SU-DHL-6 (cell line): ENCODE data around the gene ATP1A4.

Experiments used
- H2AFZ ChIP-seq: fragments of 200-600 bp; sonication (generic); 2 replicates; pipeline ENCODE4 v1.6.1; 2014; ENCODE audit warnings: low read depth, mild to moderate bottlenecking, moderate library complexity, mixed read lengths, antibody characterized with exemption, low read length; ENCODE audit not compliant: severe bottlenecking
- H3F3A ChIP-seq: fragments of 200-600 bp; shearing (Covaris generic); 2 replicates; pipeline ENCODE4 v1.6.0; 2016; ENCODE audit warnings: antibody characterized with exemption, mild to moderate bottlenecking; ENCODE audit not compliant: insufficient read depth
- H3K27ac ChIP-seq: fragments of 200-600 bp; sonication (generic); 2 replicates; pipeline ENCODE4 v1.5.1; 2016; ENCODE audit warnings: low read depth, mild to moderate bottlenecking, low read length, moderate library complexity, mixed read lengths
- H3K27me3 ChIP-seq: fragments of 200-600 bp; sonication (generic), shearing (Covaris generic); 2 replicates; pipeline ENCODE4 v1.6.0; 2014; ENCODE audit warnings: mild to moderate bottlenecking, low read length
- H3K36me3 ChIP-seq: fragments of 200-600 bp; sonication (generic); 2 replicates; pipeline ENCODE4 v1.6.1; 2014; ENCODE audit warnings: mild to moderate bottlenecking, low read length, mixed read lengths
- H3K4me2 ChIP-seq: fragments of 300-600, 200-600 bp; shearing (Covaris generic), sonication (generic); 2 replicates; pipeline ENCODE4 v1.6.0; 2014; ENCODE audit warnings: low read length, low read depth, mild to moderate bottlenecking; ENCODE audit not compliant: poor library complexity, severe bottlenecking
- H3K4me3 ChIP-seq: fragments of 200-600 bp; sonication (generic); 2 replicates; pipeline ENCODE4 v1.5.1; 2014; ENCODE audit warnings: antibody characterized with exemption, low read length, mild to moderate bottlenecking, mixed read lengths; ENCODE audit not compliant: insufficient read depth, poor library complexity, severe bottlenecking
- H3K79me2 ChIP-seq: fragments of 200-600 bp; sonication (generic); 2 replicates; pipeline ENCODE4 v1.6.1; 2014; ENCODE audit warnings: mild to moderate bottlenecking, low read length, moderate library complexity; ENCODE audit not compliant: insufficient read depth
- H3K9ac ChIP-seq: fragments of 200-600 bp; sonication (generic); 2 replicates; pipeline ENCODE4 v1.7.0; 2014; ENCODE audit warnings: mild to moderate bottlenecking, low read length
- H3K9me2 ChIP-seq: fragments of 200-600 bp; sonication (generic); replicated peaks from 2 replicates; pipeline ENCODE4 v1.6.1; 2014; ENCODE audit warnings: low read length; ENCODE audit not compliant: insufficient read depth
- H3K9me3 ChIP-seq: fragments of 200-600 bp; sonication (generic); 2 replicates; pipeline ENCODE4 v1.6.1; 2014; ENCODE audit warnings: low read length, mixed read lengths; ENCODE audit not compliant: insufficient read depth
- H4K20me1 ChIP-seq: fragments of 200-600 bp; sonication (generic); 2 replicates; pipeline ENCODE4 v1.6.1; 2014; ENCODE audit warnings: low read depth, mild to moderate bottlenecking, antibody characterized with exemption, low read length, moderate library complexity, mixed read lengths
- CTCF ChIP-seq: fragments of 200-600 bp; sonication (generic); IDR thresholded peaks from one replicate; pipeline ENCODE4 v1.5.1; 2017; ENCODE audit warnings: antibody characterized with exemption, mild to moderate bottlenecking, low read length, moderate library complexity; ENCODE audit not compliant: insufficient read depth, poor library complexity, severe bottlenecking
- EZH2phosphoT487 ChIP-seq: fragments of 200-600 bp; sonication (generic), shearing (Covaris generic); conservative IDR thresholded peaks from 2 replicates; pipeline ENCODE4 v1.6.1; 2018; ENCODE audit warnings: mild to moderate bottlenecking, antibody characterized with exemption, low read length, moderate library complexity, mixed read lengths

The ATP1A4 gene

GRCh38 chr1:160144921-160145320 lies 6.5 kb upstream of the ATP1A4 start:
- Histone ChIP-seq H4K20me1 (no peaks in the 10 kb centered on the region), H3K36me3 (no peaks in the 10 kb centered on the region), H3K4me3 (no peak overlapping the region), H3K79me2 (no peaks in the 10 kb centered on the region), H3K27me3 (no peaks in the 10 kb centered on the region), H3K9me2 (no peaks in the 10 kb centered on the region), H3K9ac (no peak overlapping the region), H3K9me3 (no peaks in the 10 kb centered on the region), H3F3A (no peaks in the 10 kb centered on the region), H3K27ac (no peak overlapping the region), H2AFZ (no peak overlapping the region), H3K4me2 (no peak overlapping the region)
- TF ChIP-seq EZH2phosphoT487 (no peak), CTCF (no peak)

- Histone ChIP-seq H3K9me3 (no peaks in the 10 kb centered on the region), H3F3A (no peaks in the 10 kb centered on the region), H3K9me2 (no peaks in the 10 kb centered on the region), H3K27ac (no peak overlapping the region), H3K36me3 (no peaks in the 10 kb centered on the region), H4K20me1 (no peaks in the 10 kb centered on the region), H2AFZ (no peak overlapping the region), H3K4me3 (no peak overlapping the region), H3K9ac (no peak overlapping the region), H3K79me2 (no peaks in the 10 kb centered on the region), H3K4me2 (no peak overlapping the region), H3K27me3 (no peaks in the 10 kb centered on the region)
- no peak for TF ChIP-seq EZH2phosphoT487
- TF ChIP-seq CTCF = no peak
Observed at GRCh38 chr1:160146107-160146506, 5.3 kb upstream of the ATP1A4 start.

GRCh38 chr1:160148121-160148520 lies 3.3 kb upstream of the ATP1A4 start:
- Histone ChIP-seq H3F3A (no peaks in the 10 kb centered on the region), H3K36me3 (no peaks in the 10 kb centered on the region), H3K79me2 (no peaks in the 10 kb centered on the region), H3K9me2 (no peaks in the 10 kb centered on the region), H3K9ac (no peak overlapping the region), H3K4me2 (no peak overlapping the region), H3K27me3 (no peaks in the 10 kb centered on the region), H2AFZ (no peak overlapping the region), H3K27ac (no peak overlapping the region), H4K20me1 (no peaks in the 10 kb centered on the region), H3K9me3 (no peaks in the 10 kb centered on the region), H3K4me3 (no peak overlapping the region)
- no peak for TF ChIP-seq CTCF
- no peak for TF ChIP-seq EZH2phosphoT487
